ENCODE measurements around the gene INPP4B.

GRCh38 chr4:142434519-142435224, 411.4 kb downstream of the INPP4B start:
- TF ChIP-seq RAD21 (IDR thresholded peaks at IDR 0.05; ENCODE audit: low read depth): peak; percentile 25; the same call in 1 of the 2 replicates
- TF ChIP-seq CTCF (IDR thresholded peaks at IDR 0.05 in 2 of 3, conservative IDR thresholded peaks at IDR 0.05 in 1 of 3; ENCODE audit: borderline replicate concordance in 1 of 3, insufficient read depth in 1 of 3, low read depth in 2 of 3, low read length in 2 of 3): peak in 1 of 3 experiments; percentile 12; a peak in 2 of 6 replicates
- TF ChIP-seq CEBPB (IDR thresholded peaks at IDR 0.05; ENCODE audit: low read depth): no peak
- no peak for TF ChIP-seq POLR2AphosphoS5 (IDR thresholded peaks at IDR 0.05; ENCODE audit: low read depth, low read length)
- TF ChIP-seq POLR2A (IDR thresholded peaks at IDR 0.05; ENCODE audit: borderline replicate concordance, extremely low read depth, insufficient read depth, insufficient read length): no peak
- no peak for TF ChIP-seq EGR1 (IDR thresholded peaks at IDR 0.05; ENCODE audit: low read depth)
- no peak for TF ChIP-seq ZNF274 (IDR thresholded peaks at IDR 0.05; ENCODE audit: low read depth, low read length)
- TF ChIP-seq EZH2 (IDR thresholded peaks at IDR 0.05): no peak
